Heart left ventricle (tissue), 16 donors: ENCODE measurements around the gene FARSA. TPM values are rescaled to one million over a fixed set of nuclear protein-coding genes. Genes with fewer than 3 reads are reported as not detected.

ENCODE experiments used
- ATAC-seq, 4 donors: fragments of 200-7000 bp; cut with Tn5 transposase; one replicate each; pipeline ENCODE4 v1.9.1; 2020 to 2022; ENCODE audit warnings: moderate library complexity in 4 of 4, mild to moderate bottlenecking in 3 of 4, moderate number of reproducible peaks in 1 of 4
- DNase-seq, 5 donors: peaks; one replicate each; pipeline ENCODE4 v3.0.0-alpha.2; 2020
- H3K27ac ChIP-seq, 12 donors: fragments of 200-600 bp; sonication (generic) in 4 of 12; one replicate each; pipeline versions ENCODE4 v1.5.0 to v1.8.0; 2016 to 2022; ENCODE audit warnings: mild to moderate bottlenecking in 2 of 12
- H3K27me3 ChIP-seq, 9 donors: fragments of 200-600 bp; sonication (generic) in 2 of 9; one replicate each; pipeline versions ENCODE4 v1.5.1 to v1.8.0; 2016 to 2022; ENCODE audit warnings: mild to moderate bottlenecking in 3 of 9
- H3K36me3 ChIP-seq, 9 donors: fragments of 200-600 bp; sonication (generic) in 2 of 9; one replicate each; pipeline versions ENCODE4 v1.5.0 to v1.8.0; 2018 to 2022; ENCODE audit warnings: mild to moderate bottlenecking in 2 of 9
- H3K4me1 ChIP-seq, 12 donors: fragments of 200-600 bp; sonication (generic) in 4 of 12; one replicate each; pipeline versions ENCODE4 v1.5.0 to v1.8.0; 2016 to 2022; ENCODE audit warnings: mild to moderate bottlenecking in 3 of 12
- H3K4me3 ChIP-seq, 12 donors: fragments of 200-600 bp; sonication (generic) in 4 of 12; one replicate each; pipeline versions ENCODE4 v1.5.0 to v1.8.0; 2017 to 2022; ENCODE audit warnings: mild to moderate bottlenecking in 9 of 12, moderate library complexity in 4 of 12
- H3K9me3 ChIP-seq, 12 donors: fragments of 200-600 bp; sonication (generic) in 4 of 12; one replicate each; pipeline versions ENCODE4 v1.5.0 to v1.8.0; 2016 to 2022; ENCODE audit warnings: mild to moderate bottlenecking in 1 of 12
- CTCF ChIP-seq, 12 donors: fragments of 200-600 bp; sonication (generic) in 4 of 12; IDR thresholded peaks; one replicate each; pipeline versions ENCODE4 v1.5.0 to v1.8.0; 2018 to 2022; ENCODE audit warnings: antibody characterized with exemption in 12 of 12, mild to moderate bottlenecking in 5 of 12
- POLR2A ChIP-seq, 2 donors: fragments of 450-650 bp; IDR thresholded peaks; one replicate each; pipeline ENCODE4 v1.6.1; 2017; ENCODE audit warnings: antibody characterized with exemption in 2 of 2, mild to moderate bottlenecking in 2 of 2, moderate library complexity in 2 of 2
- WGBS, 4 donors: extraction: QIAGEN DNeasy Blood & Tissue Kit in 2 of 4; methylation state at CpG; one replicate each; pipeline versions ENCODE4 v1.1.5 to v1.1.7; 2013 to 2018; 5-methylcytosine and 5-hydroxymethylcytosine counted together
- intact Hi-C, 10 donors: fragments of 100-400 bp; cut with DNase I; formaldehyde crosslinking; loops; one replicate each; pipeline versions ENCODE4 v1.11.1 to v1.14.2; 2022
- polyA plus RNA-seq, 2 donors: library from polyadenylated mRNA; stranded (reverse); fragments of 200-250 nt; gene quantifications; one replicate each; pipeline ENCODE4 v1.2.3, GENCODE V29; 2013
- total RNA-seq, 9 donors: library from RNA; depleted of rRNA in 2 of 9; stranded (reverse); fragments of >200 nt in 2 of 9; fragmentation: NEBNext Ultra II Directional in 3 of 9; extraction: Animal tissue kit (Norgen Biotek cat#: 25700) in 3 of 9; gene quantifications; one replicate each; pipeline versions ENCODE4 v1.1.0 to v1.2.4, GENCODE V29; 2016 to 2023
- donor health status: ischemic (EF 13 %, LVEDD 7.1; RV severe dilation, severe dysfunction).
- donor health status: healthy with polysubstance abuse.
- donor health status: DM: no; HTN: yes; CAD: no.
- donor health status: DM: no; HTN: no; CAD: no.
- donor health status: ischemic (EF 25% LVEDD 6.9; RV normal size, moderate dysfunction).
- donor health status: ischemic (EF 25% LVEDD 5.7; RV mildly dilated, moderate dysfunction).
- donor health status: healthy.
- donor health status: DM: yes; HTN: yes; CAD: no.
- donor health status: ischemic (EF 35%, LVEDD 5.7; RV mildly dilated, moderate dysfunction).
- donor health status: nonischemic (EF 11% LVEDD 7.7; RV severe dilation, severe dysfunction).
- donor health status: DM: yes; HTN: yes; CAD: no.
- donor health status: PGD.
- donor health status: ischemic (EF 29% LVEDD 5.4; RV normal size, mild dysfunction).
- donor health status: nonischemic (EF 23%, LVEDD 6.1; RV moderate dilation, normal function).

FARSA gene
- total and polyA plus RNA-seq, 11 donors, result 35.0 to 104 (median 40.6) TPM

GRCh38 chr19:12954612-12954962 is 21.1 kb upstream of the FARSA start:
- Histone ChIP-seq H3K4me3 (no peak overlapping the region), H3K4me1 (peaks cover 0 to 56% (median 40%) of the 10 kb centered on the region in 12 donors), H3K27me3 (no peaks in the 10 kb centered on the region), H3K27ac (peak overlapping the region in 3 of 12 donors; percentile 24 to 81 (median 60)), H3K9me3 (no peaks in the 10 kb centered on the region), H3K36me3 (peaks cover 0 to 58% (median 49%) of the 10 kb centered on the region in 9 donors)
- DNase-seq (no peak), ATAC-seq (no peak)
- WGBS, 4 donors, result 18 to 44% (median 26%) methylated on average over 1 of the region's 1 CpG
- TF ChIP-seq CTCF (IDR thresholded peaks at IDR 0.05) (no peak), POLR2A (IDR thresholded peaks at IDR 0.05) (no peak)
- intact Hi-C loops, result loop anchor here in 1 of 10 donors (10.0 kb wide), 1 partner anchor 60 kb away; the partner anchor contains the start of gene GCDH

- H3K36me3 ChIP-seq, result peaks cover 0 to 64% (median 55%) of the 10 kb centered on the region in 9 donors
- H3K27me3 ChIP-seq, result no peaks in the 10 kb centered on the region
- H3K4me3 ChIP-seq, result no peak overlapping the region
- intact Hi-C loops, result loop anchor here in 1 of 10 donors (10.0 kb wide), 1 partner anchor 59 kb away; the partner anchor contains the start of gene GCDH
- no peak for TF ChIP-seq POLR2A (IDR thresholded peaks at IDR 0.05)
- TF ChIP-seq CTCF (IDR thresholded peaks at IDR 0.05), result no peak
- peak in 1 of 5 donors; percentile 21 for DNase-seq
- H3K27ac ChIP-seq, result peak overlapping the region in 7 of 12 donors; percentile 29 to 81 (median 57)
- 47 to 58% (median 53%) methylated on average over 11 to 12 of the region's 12 CpGs for WGBS, 4 donors
- ATAC-seq, result no peak
- peaks cover 0 to 58% (median 40%) of the 10 kb centered on the region in 12 donors for H3K4me1 ChIP-seq
- no peaks in the 10 kb centered on the region for H3K9me3 ChIP-seq
Measured at GRCh38 chr19:12953799-12954611, 20.5 kb upstream of the FARSA start.

- peak in 3 of 5 donors; percentile 50 to 61 (median 56) for DNase-seq
- Histone ChIP-seq H3K4me1 (peaks cover 0 to 58% (median 40%) of the 10 kb centered on the region in 12 donors), H3K27ac (peak overlapping the region in 11 of 12 donors; percentile 8 to 81 (median 51)), H3K27me3 (no peaks in the 10 kb centered on the region), H3K36me3 (peaks cover 5 to 71% (median 62%) of the 10 kb centered on the region in 9 donors), H3K4me3 (no peak overlapping the region), H3K9me3 (no peaks in the 10 kb centered on the region)
- WGBS, 4 donors, result 20 to 34% (median 26%) methylated on average over 11 of the region's 11 CpGs
- intact Hi-C loops, result loop anchor here in 1 of 10 donors (10.0 kb wide), 1 partner anchor 58 kb away; the partner anchor contains the start of gene GCDH
- TF ChIP-seq POLR2A (IDR thresholded peaks at IDR 0.05), result no peak
- TF ChIP-seq CTCF (IDR thresholded peaks at IDR 0.05), result no peak
- peak; percentile 1 to 38 (median 18) for ATAC-seq
Measured at GRCh38 chr19:12953138-12953798, 19.8 kb upstream of the FARSA start.
